BLaER1 treated with 17β-estradiol and CSF1 and Interleukin-3, amounts not matched to agents 10 nM and 100 nM (cell line): Measurements from ENCODE around the gene SH2D5.

ENCODE experiments used
- H3K27ac ChIP-seq, 11 experiments: shearing (Covaris generic); formaldehyde crosslinking; 2 replicates each; pipeline ENCODE4 v1.8.1; 2022
- H3K27me3 ChIP-seq, 11 experiments: shearing (Covaris generic); formaldehyde crosslinking; 2 replicates each; pipeline ENCODE4 v1.8.1; 2022
- H3K36me3 ChIP-seq, 11 experiments: shearing (Covaris generic); formaldehyde crosslinking; 2 replicates each; pipeline ENCODE4 v1.8.1; 2022
- H3K4me1 ChIP-seq, 10 experiments: shearing (Covaris generic); formaldehyde crosslinking; 2 replicates each; pipeline ENCODE4 v1.8.1; 2022
- H3K4me2 ChIP-seq, 11 experiments: shearing (Covaris generic); formaldehyde crosslinking; 2 replicates each; pipeline ENCODE4 v1.8.1; 2022
- H3K4me3 ChIP-seq, 10 experiments: shearing (Covaris generic); formaldehyde crosslinking; 2 replicates each; pipeline ENCODE4 v1.8.1; 2022
- H3K9ac ChIP-seq, 11 experiments: shearing (Covaris generic); formaldehyde crosslinking; 2 replicates each; pipeline ENCODE4 v1.8.1; 2022
- H3K9me3 ChIP-seq, 11 experiments: shearing (Covaris generic); formaldehyde crosslinking; replicated peaks in 1 of 11; 2 replicates each; pipeline ENCODE4 v1.8.1; 2022
- H4K20me1 ChIP-seq, 11 experiments: shearing (Covaris generic); formaldehyde crosslinking; 2 replicates each; pipeline ENCODE4 v1.8.1; 2022
- Cebpa-rat ChIP-seq, 11 experiments: shearing (Covaris generic); IDR thresholded peaks; 2 replicates each; pipeline ENCODE4 v1.8.1; 2022

Gene SH2D5

DNA sequence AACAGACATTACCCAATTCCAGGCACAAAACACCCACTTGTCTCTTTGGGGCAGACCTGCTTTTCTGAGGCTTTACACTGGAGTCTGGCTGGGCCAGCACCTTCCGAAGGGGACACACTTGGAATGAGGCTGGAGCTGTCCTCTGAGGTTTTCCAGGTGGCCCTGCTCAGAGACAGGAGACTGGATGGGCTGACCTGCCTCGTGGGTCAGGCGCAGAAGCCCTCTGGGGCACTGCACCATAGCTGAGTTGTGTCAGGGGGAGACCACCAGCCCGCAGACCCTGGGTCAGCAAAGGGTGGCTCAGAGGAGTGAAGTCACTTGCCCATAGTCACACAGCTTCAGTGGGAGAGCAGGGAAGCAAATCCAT is 1.8 kb downstream of the SH2D5 start:
- H3K27me3 ChIP-seq, result peaks cover 48 to 60% (median 55%) of the 10 kb centered on the region in 11 experiments
- no peaks in the 10 kb centered on the region for H3K36me3 ChIP-seq
- TF ChIP-seq Cebpa-rat (IDR thresholded peaks at IDR 0.05), result no peak
- no peaks in the 10 kb centered on the region for H3K9me3 ChIP-seq
- H3K4me1 ChIP-seq, result peaks cover 14 to 26% (median 16%) of the 10 kb centered on the region in 10 experiments
- peak overlapping the region in 2 of 11 experiments; percentile 12 to 99; a peak in 1 of 22 replicates for H3K4me2 ChIP-seq
- peaks cover 0 to 76% (median 28%) of the 10 kb centered on the region in 11 experiments; a peak in 17 of 22 replicates for H4K20me1 ChIP-seq
- no peak overlapping the region for H3K27ac ChIP-seq
- H3K4me3 ChIP-seq, result no peak overlapping the region
- no peak overlapping the region for H3K9ac ChIP-seq

DNA sequence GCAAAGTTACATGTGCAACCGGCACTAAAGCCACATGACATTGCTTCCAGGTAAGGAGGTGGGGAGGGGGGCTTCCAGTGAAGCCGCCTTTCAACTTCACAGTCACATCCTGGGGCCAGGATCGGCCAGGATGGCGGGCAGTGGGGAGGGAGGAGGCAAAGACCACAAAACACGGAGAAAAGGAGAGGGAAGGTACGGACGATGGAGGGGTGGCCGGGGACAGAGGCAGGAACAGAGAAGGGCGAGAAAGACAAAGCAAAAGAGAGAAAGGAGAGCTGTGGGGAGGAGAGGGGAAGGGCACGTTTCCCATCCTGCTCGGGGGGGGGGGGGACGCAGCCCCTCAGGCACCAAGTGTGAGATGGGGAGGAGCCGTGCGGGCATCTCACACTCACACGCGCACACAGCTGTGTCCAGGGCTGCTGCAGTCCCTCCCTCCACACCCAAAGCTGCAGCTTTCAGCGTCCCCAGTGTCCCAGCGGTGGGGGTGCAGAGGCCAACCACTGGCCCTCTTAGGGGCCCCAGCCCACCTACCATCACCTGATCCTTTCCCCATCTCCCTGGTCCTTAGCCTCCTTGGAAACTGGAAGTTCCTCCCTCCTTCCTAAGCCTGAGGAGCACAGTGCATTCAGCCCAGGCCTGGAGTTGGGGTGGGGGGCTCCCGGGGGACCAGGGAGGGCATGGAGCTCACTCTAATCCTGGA is 2.4 kb downstream of the SH2D5 start:
- peaks cover 48 to 60% (median 55%) of the 10 kb centered on the region in 11 experiments for H3K27me3 ChIP-seq
- no peak for TF ChIP-seq Cebpa-rat (IDR thresholded peaks at IDR 0.05)
- peaks cover 14 to 26% (median 16%) of the 10 kb centered on the region in 10 experiments for H3K4me1 ChIP-seq
- H4K20me1 ChIP-seq, result peaks cover 0 to 81% (median 28%) of the 10 kb centered on the region in 11 experiments; a peak in 17 of 22 replicates
- H3K4me3 ChIP-seq, result no peak overlapping the region
- H3K36me3 ChIP-seq, result no peaks in the 10 kb centered on the region
- H3K9me3 ChIP-seq, result no peaks in the 10 kb centered on the region
- H3K9ac ChIP-seq, result no peak overlapping the region
- H3K27ac ChIP-seq, result no peak overlapping the region
- H3K4me2 ChIP-seq, result peak overlapping the region in 3 of 11 experiments; percentile 12 to 32 (median 25); a peak in 2 of 22 replicates

DNA sequence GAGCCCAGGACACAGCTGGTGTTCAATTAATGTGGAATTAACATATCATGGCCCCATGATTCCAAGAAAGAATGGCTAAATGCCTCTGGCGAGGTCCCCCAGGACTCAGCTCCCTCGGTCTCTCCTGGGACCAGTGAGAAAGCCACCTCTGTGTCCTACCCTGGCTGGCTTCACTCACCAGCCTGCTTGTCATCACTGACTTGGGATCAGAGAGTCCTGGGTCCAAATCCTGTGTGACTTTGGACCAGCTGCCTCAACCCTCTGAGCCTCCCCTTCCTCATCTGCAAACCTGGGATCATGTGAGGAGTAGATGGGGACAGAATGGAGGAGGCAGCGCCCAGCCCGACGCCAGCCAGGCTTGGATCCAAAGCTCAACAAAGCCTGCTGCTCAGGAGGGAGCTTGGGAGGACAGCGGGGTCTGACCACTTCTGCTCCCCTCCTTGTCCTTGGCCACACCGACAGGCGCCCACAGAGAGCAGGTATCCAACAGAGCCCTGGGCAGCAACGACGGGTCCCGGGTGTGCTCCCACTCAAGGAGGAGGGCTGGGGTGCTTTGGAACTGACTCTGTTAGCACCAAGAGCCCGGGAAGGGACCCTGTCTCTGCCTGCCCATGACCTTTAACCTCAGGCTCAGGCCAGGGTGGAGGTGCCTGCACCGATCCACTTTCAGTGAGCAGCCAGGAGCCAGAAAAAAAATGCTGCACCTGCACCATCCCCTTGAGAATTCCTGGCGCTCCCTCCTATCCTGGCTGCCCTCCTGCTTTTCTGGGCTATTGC is 3.2 kb downstream of the SH2D5 start:
- H3K27ac ChIP-seq, result no peak overlapping the region
- H3K4me2 ChIP-seq, result peak overlapping the region in 1 of 11 experiments; percentile 32; a peak in 1 of 22 replicates
- H4K20me1 ChIP-seq, result peaks cover 0 to 87% (median 28%) of the 10 kb centered on the region in 11 experiments; a peak in 17 of 22 replicates
- H3K4me1 ChIP-seq, result peaks cover 14 to 26% (median 16%) of the 10 kb centered on the region in 10 experiments
- H3K36me3 ChIP-seq, result no peaks in the 10 kb centered on the region
- H3K9me3 ChIP-seq, result no peaks in the 10 kb centered on the region
- H3K4me3 ChIP-seq, result no peak overlapping the region
- peaks cover 48 to 60% (median 55%) of the 10 kb centered on the region in 11 experiments for H3K27me3 ChIP-seq
- no peak overlapping the region for H3K9ac ChIP-seq
- TF ChIP-seq Cebpa-rat (IDR thresholded peaks at IDR 0.05), result no peak

DNA sequence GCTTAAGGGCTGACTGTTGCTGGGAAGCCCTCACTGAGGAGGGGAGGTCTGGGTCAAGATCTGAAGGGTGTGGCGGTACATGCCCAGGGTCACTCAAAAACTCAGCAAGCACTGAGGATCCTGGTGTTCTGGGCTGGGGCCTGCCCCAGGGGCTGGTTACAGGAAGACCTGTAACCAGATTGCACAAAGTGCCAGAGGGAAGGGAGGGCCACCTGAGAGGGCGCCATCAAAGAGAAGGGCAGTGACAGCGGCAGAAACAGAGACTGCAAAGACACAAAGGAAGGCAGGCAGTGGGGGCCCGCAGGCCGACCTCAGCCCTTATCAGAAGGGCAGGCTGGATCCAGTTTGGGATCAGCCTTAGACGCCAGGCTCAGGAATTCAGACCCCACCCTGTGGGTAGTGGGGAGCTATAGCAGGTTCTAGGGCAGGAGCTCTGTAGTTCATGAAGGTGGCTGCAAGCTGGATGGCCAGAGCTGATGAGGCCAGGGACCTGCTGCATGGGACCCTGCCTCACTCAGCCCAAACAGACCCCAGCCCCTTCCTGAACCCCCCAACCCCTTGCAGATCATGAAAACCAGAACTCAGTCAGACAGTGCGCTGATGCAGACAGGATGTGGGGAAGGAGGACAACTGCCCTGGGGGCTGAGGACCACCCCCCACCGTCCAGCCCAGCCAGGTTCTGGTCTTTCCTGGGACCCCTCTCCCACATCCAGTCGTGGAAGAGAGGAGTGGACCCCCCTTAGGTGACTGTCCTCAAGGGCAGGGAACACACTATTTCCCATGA is 3.9 kb downstream of the SH2D5 start:
- no peaks in the 10 kb centered on the region for H3K9me3 ChIP-seq
- peaks cover 48 to 60% (median 55%) of the 10 kb centered on the region in 11 experiments for H3K27me3 ChIP-seq
- H3K4me2 ChIP-seq, result no peak overlapping the region
- no peaks in the 10 kb centered on the region for H3K36me3 ChIP-seq
- peaks cover 13 to 25% (median 16%) of the 10 kb centered on the region in 10 experiments for H3K4me1 ChIP-seq
- no peak for TF ChIP-seq Cebpa-rat (IDR thresholded peaks at IDR 0.05)
- no peak overlapping the region for H3K9ac ChIP-seq
- no peak overlapping the region for H3K4me3 ChIP-seq
- H3K27ac ChIP-seq, result no peak overlapping the region
- peaks cover 0 to 92% (median 28%) of the 10 kb centered on the region in 11 experiments; a peak in 17 of 22 replicates for H4K20me1 ChIP-seq

DNA sequence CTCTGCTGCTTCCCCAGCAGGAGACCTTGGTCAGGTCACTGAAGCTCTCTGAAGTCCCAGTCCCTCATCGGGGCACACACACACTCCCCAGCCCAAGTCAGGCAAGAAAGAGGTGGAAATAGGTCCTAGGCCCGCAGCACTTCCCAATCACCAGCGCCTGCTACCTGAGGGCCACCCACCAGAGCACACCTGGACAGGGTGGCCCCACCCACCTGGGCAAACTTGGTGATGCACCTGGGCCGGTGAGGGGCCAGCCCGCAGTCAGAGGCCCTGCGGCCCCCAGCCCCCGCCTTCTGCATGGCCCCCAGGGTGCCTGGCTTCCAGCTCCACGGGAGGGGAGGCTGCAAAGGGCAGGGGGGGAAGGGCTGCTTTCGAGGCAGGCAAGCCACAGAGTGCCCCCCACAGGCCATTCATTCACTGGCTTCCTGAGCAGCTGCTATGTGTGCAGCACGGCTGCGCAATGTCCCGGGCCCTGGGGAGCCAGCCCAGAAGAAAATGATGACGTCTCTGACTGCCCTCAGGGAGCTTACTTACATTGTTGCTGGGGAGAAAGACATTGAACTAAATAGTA is 4.7 kb downstream of the SH2D5 start:
- H3K36me3 ChIP-seq, result no peaks in the 10 kb centered on the region
- peaks cover 6 to 18% (median 8%) of the 10 kb centered on the region in 10 experiments for H3K4me1 ChIP-seq
- no peak overlapping the region for H3K4me3 ChIP-seq
- H3K9ac ChIP-seq, result no peak overlapping the region
- H3K27ac ChIP-seq, result no peak overlapping the region
- H4K20me1 ChIP-seq, result peaks cover 0 to 91% (median 28%) of the 10 kb centered on the region in 11 experiments; a peak in 16 of 22 replicates
- peaks cover 46 to 58% (median 50%) of the 10 kb centered on the region in 11 experiments for H3K27me3 ChIP-seq
- no peak; a peak in 1 of 22 replicates for TF ChIP-seq Cebpa-rat (IDR thresholded peaks at IDR 0.05)
- H3K9me3 ChIP-seq, result no peaks in the 10 kb centered on the region
- no peak overlapping the region for H3K4me2 ChIP-seq

DNA sequence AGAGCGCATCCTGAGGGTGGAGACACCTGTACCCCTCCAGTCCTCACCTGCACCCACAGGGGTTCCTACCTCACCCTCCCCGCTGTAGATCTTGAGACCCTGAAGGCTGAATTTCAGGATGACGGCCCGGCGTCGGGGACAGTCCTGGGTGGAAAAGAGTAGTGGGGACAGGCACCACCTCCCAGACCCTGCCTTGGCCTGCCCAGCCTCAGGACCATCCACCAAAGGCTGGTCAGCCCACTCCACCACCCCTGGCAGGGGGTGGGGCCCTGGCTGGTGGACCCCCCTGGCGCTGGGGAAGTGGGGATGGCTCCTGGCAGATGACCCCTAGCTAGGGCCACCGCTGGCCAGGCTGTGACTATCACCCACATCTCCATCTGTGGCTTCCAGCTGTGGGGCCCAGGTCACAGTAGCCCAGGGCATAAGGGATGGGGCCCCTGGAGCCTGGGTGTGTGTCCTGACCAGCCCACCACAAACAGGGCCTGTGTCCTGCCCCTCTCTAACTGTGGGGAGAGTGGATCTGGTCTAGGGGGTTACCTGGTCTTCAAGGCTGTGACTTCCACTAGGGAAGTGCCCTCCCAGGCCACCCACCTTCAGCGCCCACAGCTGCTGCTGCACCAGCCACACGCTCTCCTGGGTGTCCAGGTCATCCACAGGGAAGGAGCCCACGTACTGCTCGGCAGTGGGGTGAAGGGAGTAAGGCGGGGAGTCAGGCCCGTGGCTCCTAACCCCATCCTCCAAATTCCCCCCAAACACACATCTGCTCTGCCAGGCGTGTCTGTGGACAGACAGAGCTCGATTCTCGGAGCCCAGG is 5.4 kb downstream of the SH2D5 start:
- no peak overlapping the region for H3K4me2 ChIP-seq
- H3K27me3 ChIP-seq, result peaks cover 39 to 51% (median 43%) of the 10 kb centered on the region in 11 experiments
- H3K27ac ChIP-seq, result no peak overlapping the region
- TF ChIP-seq Cebpa-rat (IDR thresholded peaks at IDR 0.05), result no peak
- H3K9me3 ChIP-seq, result no peaks in the 10 kb centered on the region
- H3K4me1 ChIP-seq, result peaks cover 0 to 11% (median 2%) of the 10 kb centered on the region in 10 experiments; a peak in 17 of 20 replicates
- no peaks in the 10 kb centered on the region for H3K36me3 ChIP-seq
- peaks cover 0 to 91% (median 25%) of the 10 kb centered on the region in 11 experiments; a peak in 16 of 22 replicates for H4K20me1 ChIP-seq
- H3K9ac ChIP-seq, result no peak overlapping the region
- H3K4me3 ChIP-seq, result no peak overlapping the region

DNA sequence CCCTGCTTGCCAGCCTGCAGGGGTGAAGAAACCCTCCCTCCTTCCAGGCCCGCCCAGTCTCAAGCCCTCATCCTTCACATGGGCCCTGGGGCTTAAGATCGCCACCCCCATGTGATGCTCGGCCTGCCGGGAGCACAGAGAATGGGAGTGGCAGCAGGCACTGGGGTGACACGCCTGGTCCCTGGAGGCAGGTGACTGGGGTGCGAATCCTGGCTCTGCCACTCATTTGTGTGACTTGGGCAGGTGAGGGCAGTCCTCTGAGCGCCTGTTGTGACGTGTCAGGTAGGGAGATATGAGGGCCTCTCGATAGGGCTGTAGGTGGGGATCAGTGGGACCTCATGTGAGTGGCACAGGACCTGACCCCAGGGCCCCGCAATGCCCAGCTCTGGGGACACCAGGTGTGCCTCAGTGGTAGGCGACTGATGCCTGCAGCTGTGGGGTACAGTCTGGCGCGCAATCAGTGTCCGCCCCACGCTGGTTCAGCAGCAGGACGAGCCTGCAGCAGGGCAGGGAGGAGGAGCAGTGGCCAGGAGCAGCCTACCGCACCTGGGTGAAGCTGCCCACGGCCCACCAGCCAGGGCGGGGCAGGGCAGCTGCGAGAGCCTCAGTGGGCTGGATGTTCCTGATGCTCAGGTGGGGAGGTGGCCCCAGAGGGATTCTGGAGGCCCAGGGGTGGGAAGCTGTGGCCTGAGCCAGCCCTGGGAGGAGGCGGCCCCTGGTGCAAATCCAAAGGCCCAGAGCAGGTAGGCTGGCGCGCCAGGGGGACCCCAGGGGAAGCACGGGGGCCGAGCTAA is 6.2 kb downstream of the SH2D5 start:
- no peak overlapping the region for H3K4me3 ChIP-seq
- no peaks in the 10 kb centered on the region for H3K9me3 ChIP-seq
- H4K20me1 ChIP-seq, result peaks cover 0 to 93% (median 20%) of the 10 kb centered on the region in 11 experiments; a peak in 16 of 22 replicates
- H3K4me1 ChIP-seq, result peaks cover 0 to 9% (median 0%) of the 10 kb centered on the region in 10 experiments; a peak in 5 of 20 replicates
- H3K36me3 ChIP-seq, result no peaks in the 10 kb centered on the region
- H3K4me2 ChIP-seq, result no peak overlapping the region
- H3K27me3 ChIP-seq, result peaks cover 31 to 43% (median 35%) of the 10 kb centered on the region in 11 experiments
- no peak for TF ChIP-seq Cebpa-rat (IDR thresholded peaks at IDR 0.05)
- no peak overlapping the region for H3K9ac ChIP-seq
- H3K27ac ChIP-seq, result no peak overlapping the region
